HUES6 (cell line): ENCODE results near the gene KRT79.

ENCODE experiments used
- H3K27ac ChIP-seq: 2 replicates; pipeline ENCODE4 v1.7.0; 2013; ENCODE audit warnings: low read depth, mild to moderate bottlenecking, low read length, inconsistent platforms
- H3K27me3 ChIP-seq: 2 replicates; pipeline ENCODE4 v1.6.1; 2013; ENCODE audit warnings: low read length; ENCODE audit not compliant: control insufficient read depth, insufficient read depth
- H3K36me3 ChIP-seq: 2 replicates; pipeline ENCODE4 v1.6.1; 2013; ENCODE audit warnings: low read length; ENCODE audit not compliant: control insufficient read depth, insufficient read depth
- H3K4me1 ChIP-seq: 2 replicates; pipeline ENCODE4 v1.6.1; 2013; ENCODE audit warnings: low read length; ENCODE audit not compliant: control insufficient read depth, insufficient read depth
- H3K4me3 ChIP-seq: 2 replicates; pipeline ENCODE4 v1.5.1; 2013; ENCODE audit warnings: low read depth, low read length
- H3K9ac ChIP-seq: one replicate; pipeline ENCODE4 v1.6.1; 2013; ENCODE audit warnings: mild to moderate bottlenecking, low read length
- H3K9me3 ChIP-seq: 2 replicates; pipeline ENCODE4 v1.6.1; 2013; ENCODE audit warnings: low read depth, low read length; ENCODE audit not compliant: control insufficient read depth, insufficient read depth

Gene KRT79

GRCh38 chr12:52872644-52873389 lies 38.7 kb upstream of the KRT79 start:
- Histone ChIP-seq H3K9ac (no peak overlapping the region), H3K4me1 (peaks cover 25% of the 10 kb centered on the region), H3K4me3 (no peak overlapping the region), H3K27me3 (peaks cover 25% of the 10 kb centered on the region), H3K27ac (no peak overlapping the region), H3K9me3 (no peaks in the 10 kb centered on the region), H3K36me3 (no peaks in the 10 kb centered on the region)

DNA sequence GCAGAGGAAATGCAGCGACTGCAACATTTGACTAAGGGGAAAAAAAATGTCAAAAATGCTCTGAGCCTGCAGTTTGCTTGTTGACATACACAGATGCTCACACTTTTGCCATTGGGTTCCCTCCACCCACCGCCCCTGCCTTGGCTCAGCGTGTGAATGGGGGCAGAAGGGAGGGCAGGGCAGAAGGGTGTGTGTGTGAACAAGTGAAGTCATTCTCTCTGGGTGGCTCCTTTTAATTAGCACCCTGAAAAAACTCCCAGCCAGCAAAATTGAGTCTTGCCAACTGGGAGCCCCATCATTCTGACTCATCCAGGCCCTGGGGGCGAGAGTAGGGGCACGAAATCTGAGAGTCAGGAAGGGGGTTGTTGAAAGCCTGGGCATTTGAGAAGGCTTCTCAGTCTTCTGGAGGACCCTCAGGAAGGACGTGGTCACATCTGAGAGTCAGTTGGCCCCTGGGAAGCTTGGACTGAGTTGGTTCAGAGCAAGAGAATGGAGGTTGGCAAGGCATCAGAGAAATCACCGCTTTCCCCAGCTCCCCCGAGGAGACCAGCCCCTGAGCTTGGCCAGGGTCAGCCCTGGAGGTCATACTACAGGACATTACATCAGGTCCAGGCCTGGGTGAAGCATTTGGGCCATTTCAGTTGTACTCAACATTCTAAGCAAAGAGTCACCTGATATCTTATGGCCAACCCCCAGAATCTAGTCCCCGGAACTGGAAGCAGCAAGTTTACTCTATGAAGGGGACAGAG lies 37.4 kb upstream of the KRT79 start:
- Histone ChIP-seq H3K27ac (no peak overlapping the region), H3K9me3 (no peaks in the 10 kb centered on the region), H3K27me3 (peaks cover 25% of the 10 kb centered on the region), H3K4me1 (peaks cover 21% of the 10 kb centered on the region), H3K36me3 (no peaks in the 10 kb centered on the region), H3K4me3 (no peak overlapping the region), H3K9ac (no peak overlapping the region)

- no peak overlapping the region for H3K27ac ChIP-seq
- peak overlapping the region; percentile 22; the same call in 1 of the 2 replicates for H3K4me3 ChIP-seq
- H3K36me3 ChIP-seq, result no peaks in the 10 kb centered on the region
- H3K9me3 ChIP-seq, result no peaks in the 10 kb centered on the region
- H3K9ac ChIP-seq, result no peak overlapping the region
- peaks cover 21% of the 10 kb centered on the region for H3K4me1 ChIP-seq
- peaks cover 25% of the 10 kb centered on the region for H3K27me3 ChIP-seq
Observed at GRCh38 chr12:52870361-52871290, 36.5 kb upstream of the KRT79 start.

DNA sequence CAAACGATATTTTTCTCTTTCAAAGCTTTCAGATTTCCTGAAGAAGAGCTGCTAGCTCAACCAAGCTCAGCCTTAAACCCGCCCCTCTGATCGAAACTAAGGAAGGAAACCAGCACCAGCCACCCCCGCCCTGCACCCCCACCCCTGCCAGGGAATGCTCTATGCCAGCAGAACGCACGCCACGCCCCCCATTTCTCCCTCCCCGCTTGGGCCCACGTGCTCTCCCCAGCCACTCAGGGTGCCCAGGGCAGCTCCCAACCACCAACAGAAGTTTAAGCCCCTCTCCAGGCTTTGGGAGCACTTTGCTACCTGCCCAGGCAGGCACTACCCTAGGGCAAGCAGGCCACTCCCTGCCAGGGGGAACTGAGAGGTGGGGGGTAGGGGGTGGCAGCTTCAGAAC lies 33.5 kb upstream of the KRT79 start:
- Histone ChIP-seq H3K4me3 (no peak overlapping the region), H3K4me1 (peaks cover 13% of the 10 kb centered on the region; the same call in 1 of the 2 replicates), H3K9me3 (no peaks in the 10 kb centered on the region), H3K9ac (no peak overlapping the region), H3K27ac (no peak overlapping the region), H3K27me3 (peaks cover 6% of the 10 kb centered on the region; the same call in 1 of the 2 replicates), H3K36me3 (no peaks in the 10 kb centered on the region)

GRCh38 chr12:52867152-52867551 lies 33.0 kb upstream of the KRT79 start:
- Histone ChIP-seq H3K4me3 (no peak overlapping the region), H3K36me3 (no peaks in the 10 kb centered on the region), H3K4me1 (peaks cover 13% of the 10 kb centered on the region; the same call in 1 of the 2 replicates), H3K9ac (no peak overlapping the region), H3K9me3 (no peaks in the 10 kb centered on the region), H3K27ac (no peak overlapping the region), H3K27me3 (peaks cover 3% of the 10 kb centered on the region; the same call in 1 of the 2 replicates)

DNA sequence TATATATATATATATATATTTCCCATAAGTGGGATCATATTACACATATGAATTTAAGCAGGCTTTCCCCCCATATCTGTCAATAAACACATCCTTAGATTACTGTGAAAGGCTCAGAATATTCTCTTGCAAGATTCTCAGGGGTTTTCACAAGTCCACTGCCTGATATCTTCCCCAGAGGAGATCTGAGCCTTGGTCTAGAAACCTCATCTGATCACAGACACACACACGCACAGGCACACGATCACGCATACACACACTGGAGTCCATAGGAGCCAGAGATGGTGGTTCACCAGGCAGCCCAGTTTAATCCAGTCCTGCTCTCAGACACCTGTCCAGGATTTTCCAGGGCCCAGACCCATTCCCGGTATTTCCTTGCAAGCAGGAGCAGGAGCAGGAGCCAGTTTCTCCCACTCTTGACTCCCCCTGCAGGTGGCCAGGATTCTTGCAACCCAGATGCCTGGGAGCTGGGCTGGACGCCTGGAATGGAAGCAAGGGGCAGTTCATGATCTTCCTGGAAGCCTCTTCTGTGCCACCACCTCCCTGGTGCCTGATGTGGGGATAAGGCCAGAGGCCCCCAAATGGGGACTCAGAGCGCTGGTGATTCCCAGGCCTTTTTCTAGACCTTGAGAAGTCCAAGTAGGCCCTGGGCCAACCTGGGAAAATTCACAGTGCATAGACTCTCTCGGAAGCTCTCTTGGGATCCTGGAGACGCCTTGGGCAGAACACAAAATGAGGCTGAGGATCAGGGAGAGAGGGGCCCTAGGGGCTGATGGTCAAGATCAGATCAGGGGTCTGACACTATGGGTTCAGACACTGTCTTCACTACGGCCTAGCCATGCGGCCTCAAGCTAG lies 31.2 kb upstream of the KRT79 start:
- Histone ChIP-seq H3K27me3 (peaks cover 3% of the 10 kb centered on the region; the same call in 1 of the 2 replicates), H3K4me1 (peaks cover 3% of the 10 kb centered on the region; the same call in 1 of the 2 replicates), H3K36me3 (no peaks in the 10 kb centered on the region), H3K27ac (no peak overlapping the region), H3K4me3 (no peak overlapping the region), H3K9me3 (no peaks in the 10 kb centered on the region), H3K9ac (no peak overlapping the region)

DNA sequence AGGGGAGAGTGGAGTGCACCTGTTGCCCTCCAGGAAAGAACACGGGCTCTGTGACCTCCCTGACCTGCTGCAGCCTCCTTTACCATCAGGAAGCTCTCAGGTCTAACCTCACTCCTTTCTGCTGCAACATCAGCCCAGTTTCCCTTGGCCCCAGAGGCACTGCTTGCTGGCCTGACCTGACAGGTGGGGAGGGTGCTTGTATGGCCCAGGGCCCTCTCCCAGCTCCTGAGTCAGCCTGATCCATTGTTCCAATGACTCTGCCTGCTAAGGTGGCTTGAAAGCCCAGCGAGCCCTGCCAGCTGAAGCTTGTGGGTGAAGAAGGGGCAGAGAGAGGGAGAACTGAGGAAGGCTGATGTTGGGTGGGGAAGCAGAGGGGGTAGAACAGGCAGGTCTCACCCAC lies 27.9 kb upstream of the KRT79 start:
- Histone ChIP-seq H3K4me3 (no peak overlapping the region), H3K4me1 (no peaks in the 10 kb centered on the region), H3K27me3 (no peaks in the 10 kb centered on the region), H3K9ac (no peak overlapping the region), H3K9me3 (no peaks in the 10 kb centered on the region), H3K27ac (no peak overlapping the region), H3K36me3 (no peaks in the 10 kb centered on the region)

- no peak overlapping the region for H3K4me3 ChIP-seq
- no peak overlapping the region for H3K27ac ChIP-seq
- no peaks in the 10 kb centered on the region for H3K36me3 ChIP-seq
- no peak overlapping the region for H3K9ac ChIP-seq
- H3K4me1 ChIP-seq, result no peaks in the 10 kb centered on the region
- no peaks in the 10 kb centered on the region for H3K9me3 ChIP-seq
- H3K27me3 ChIP-seq, result no peaks in the 10 kb centered on the region
Observed at GRCh38 chr12:52861511-52861910, 27.4 kb upstream of the KRT79 start.

DNA sequence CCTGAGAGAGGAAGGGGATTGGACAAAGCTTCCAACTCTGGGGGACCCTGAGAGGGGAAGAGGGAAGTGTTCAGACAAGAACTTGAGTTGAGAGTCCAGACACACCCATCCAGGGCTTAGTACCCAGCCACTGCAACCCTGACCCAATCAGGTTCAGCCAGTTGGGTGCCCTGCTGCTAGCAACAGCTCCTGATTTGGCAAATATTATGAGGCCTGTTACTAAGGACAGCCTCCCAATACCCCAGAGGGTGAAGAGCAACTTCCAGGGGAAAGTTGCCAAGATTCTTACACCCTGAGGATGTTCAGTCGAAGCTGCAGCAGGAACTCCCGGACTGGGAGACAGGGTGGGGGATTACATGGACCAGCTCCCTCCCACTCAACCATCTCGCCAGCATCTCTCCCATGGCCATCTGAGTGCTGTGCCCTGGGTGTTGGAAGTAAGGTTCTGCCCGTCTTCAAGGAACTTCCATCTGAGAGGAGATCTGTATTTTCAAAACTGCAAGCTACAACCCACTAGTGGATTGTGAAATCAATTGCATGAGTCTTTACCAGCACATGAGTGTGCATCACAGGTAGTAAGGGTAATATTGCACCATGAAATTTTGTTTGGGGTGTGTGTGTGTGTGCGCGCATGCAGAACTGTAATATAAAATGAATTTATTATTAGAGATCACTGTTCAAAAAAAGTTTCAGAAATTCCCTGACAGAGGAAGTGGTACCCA lies 26.2 kb upstream of the KRT79 start:
- Histone ChIP-seq H3K27me3 (no peaks in the 10 kb centered on the region), H3K9ac (no peak overlapping the region), H3K27ac (no peak overlapping the region), H3K36me3 (no peaks in the 10 kb centered on the region), H3K4me1 (no peaks in the 10 kb centered on the region), H3K9me3 (no peaks in the 10 kb centered on the region), H3K4me3 (no peak overlapping the region)

DNA sequence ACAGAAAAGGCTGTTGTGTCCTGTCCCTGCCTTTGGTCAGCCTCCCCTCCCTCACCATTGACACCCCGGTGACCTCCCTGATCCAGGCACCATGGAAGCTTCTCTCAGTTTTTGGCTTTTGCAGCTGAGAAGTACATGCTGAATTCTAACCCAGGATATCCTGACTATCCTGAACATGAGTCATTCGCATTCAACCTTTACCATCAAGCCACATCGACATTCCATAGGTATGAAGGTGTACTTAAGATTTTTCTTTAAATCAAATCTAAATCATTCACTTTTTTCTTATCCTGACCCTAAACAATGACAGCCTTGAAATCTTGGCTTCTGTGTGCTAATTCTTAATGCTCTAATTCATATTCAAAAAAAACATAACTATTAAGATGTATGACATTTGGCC lies 23.4 kb upstream of the KRT79 start:
- H3K27ac ChIP-seq, result no peak overlapping the region
- H3K4me3 ChIP-seq, result no peak overlapping the region
- no peaks in the 10 kb centered on the region for H3K4me1 ChIP-seq
- H3K9me3 ChIP-seq, result no peaks in the 10 kb centered on the region
- H3K36me3 ChIP-seq, result no peaks in the 10 kb centered on the region
- H3K9ac ChIP-seq, result no peak overlapping the region
- H3K27me3 ChIP-seq, result no peaks in the 10 kb centered on the region
